H9 (cell line): ENCODE measurements around the gene TIAM2. TPM values are rescaled to one million over a fixed set of nuclear protein-coding genes. Genes with fewer than 3 reads are reported as not detected.

Experiments
- DNase-seq: peaks from one replicate; pipeline ENCODE4 v3.0.0-alpha.2; 2017
- H2AFZ ChIP-seq: one replicate; pipeline ENCODE4 v1.6.1; 2013; ENCODE audit warnings: mild to moderate bottlenecking, low read length, control low read depth, moderate library complexity
- H2AK5ac ChIP-seq: 2 replicates; pipeline ENCODE4 v1.6.1; 2013; ENCODE audit warnings: low read length, control low read depth, mixed read lengths; ENCODE audit not compliant: insufficient read length
- H2BK120ac ChIP-seq: one replicate; pipeline ENCODE4 v1.6.1; 2013; ENCODE audit warnings: low read depth, mild to moderate bottlenecking, low read length, control low read depth, inconsistent platforms; ENCODE audit not compliant: poor library complexity, severe bottlenecking
- H2BK12ac ChIP-seq: 2 replicates; pipeline ENCODE4 v1.6.1; 2013; ENCODE audit warnings: low read length, control low read depth, mixed read lengths, low read depth; ENCODE audit not compliant: insufficient read length
- H2BK15ac ChIP-seq: 2 replicates; pipeline ENCODE4 v1.6.1; 2013; ENCODE audit warnings: low read depth, low read length, control low read depth
- H2BK20ac ChIP-seq: one replicate; pipeline ENCODE4 v1.6.1; 2013; ENCODE audit warnings: low read depth, mild to moderate bottlenecking, low read length, control low read depth, inconsistent platforms; ENCODE audit not compliant: poor library complexity, severe bottlenecking
- H2BK5ac ChIP-seq: 2 replicates; pipeline ENCODE4 v1.6.1; 2013; ENCODE audit warnings: low read length, control low read depth, mixed read lengths; ENCODE audit not compliant: insufficient read length
- H3K14ac ChIP-seq: 2 replicates; pipeline ENCODE4 v1.6.1; 2013; ENCODE audit warnings: low read length, control low read depth; ENCODE audit not compliant: insufficient read depth
- H3K18ac ChIP-seq: 2 replicates; pipeline ENCODE4 v1.6.1; 2013; ENCODE audit warnings: low read depth, mild to moderate bottlenecking, mixed read lengths, low read length, control low read depth; ENCODE audit not compliant: insufficient read length
- H3K23ac ChIP-seq: 2 replicates; pipeline ENCODE4 v1.6.1; 2013; ENCODE audit warnings: low read length, control low read depth, mixed read lengths, low read depth; ENCODE audit not compliant: insufficient read length
- H3K23me2 ChIP-seq: 2 replicates; pipeline ENCODE4 v1.6.1; 2013; ENCODE audit warnings: low read depth, mild to moderate bottlenecking, mixed read lengths, low read length, control low read depth; ENCODE audit not compliant: insufficient read length, poor library complexity, severe bottlenecking
- H3K27ac ChIP-seq: 2 replicates; pipeline ENCODE4 v1.5.1; 2013; ENCODE audit warnings: low read length, control low read depth, mixed read lengths, low read depth; ENCODE audit not compliant: insufficient read length
- H3K27me3 ChIP-seq: 2 replicates; pipeline ENCODE4 v1.6.1; 2013; ENCODE audit warnings: low read length, control low read depth, inconsistent platforms; ENCODE audit not compliant: insufficient read depth
- H3K4ac ChIP-seq: 2 replicates; pipeline ENCODE4 v1.6.1; 2013; ENCODE audit warnings: low read depth, mild to moderate bottlenecking, control low read depth, inconsistent platforms, low read length, moderate library complexity
- H3K4me1 ChIP-seq: 2 replicates; pipeline ENCODE4 v1.6.1; 2013; ENCODE audit warnings: low read length, control low read depth, inconsistent platforms; ENCODE audit not compliant: insufficient read depth
- H3K4me2 ChIP-seq: 2 replicates; pipeline ENCODE4 v1.6.1; 2013; ENCODE audit warnings: low read length, control low read depth, mixed read lengths; ENCODE audit not compliant: insufficient read length, insufficient read depth
- H3K56ac ChIP-seq: 2 replicates; pipeline ENCODE4 v1.6.1; 2013; ENCODE audit warnings: low read depth, mild to moderate bottlenecking, mixed read lengths, low read length, control low read depth; ENCODE audit not compliant: insufficient read length
- H3K79me1 ChIP-seq: 2 replicates; pipeline ENCODE4 v1.6.1; 2013; ENCODE audit warnings: low read depth, mild to moderate bottlenecking, moderate library complexity, low read length, control low read depth, inconsistent platforms; ENCODE audit not compliant: insufficient read depth, poor library complexity, severe bottlenecking
- H3K79me2 ChIP-seq: 2 replicates; pipeline ENCODE4 v1.6.1; 2013; ENCODE audit warnings: low read length, control low read depth, inconsistent platforms; ENCODE audit not compliant: insufficient read depth
- H3K9ac ChIP-seq: 2 replicates; pipeline ENCODE4 v1.6.1; 2013; ENCODE audit warnings: low read length, control low read depth, mixed read lengths; ENCODE audit not compliant: insufficient read length; ENCODE audit errors: extremely low read depth
- H3K9me3 ChIP-seq: one replicate; pipeline ENCODE4 v1.6.1; 2013; ENCODE audit warnings: low read depth, low read length, inconsistent platforms; ENCODE audit not compliant: control insufficient read depth
- H3T11ph ChIP-seq: one replicate; pipeline ENCODE4 v1.6.1; 2013; ENCODE audit warnings: mild to moderate bottlenecking, low read length, control low read depth, inconsistent platforms
- H4K20me1 ChIP-seq: one replicate; pipeline ENCODE4 v1.6.1; 2013; ENCODE audit not compliant: control insufficient read depth, insufficient read length, insufficient read depth
- H4K5ac ChIP-seq: 2 replicates; pipeline ENCODE4 v1.6.1; 2013; ENCODE audit warnings: low read depth, mild to moderate bottlenecking, mixed read lengths, low read length, control low read depth; ENCODE audit not compliant: insufficient read length
- H4K8ac ChIP-seq: replicated peaks from 2 replicates; pipeline ENCODE4 v1.6.1; 2013; ENCODE audit warnings: low read length, control low read depth, mixed read lengths, low read depth; ENCODE audit not compliant: insufficient read length
- H4K91ac ChIP-seq: 2 replicates; pipeline ENCODE4 v1.6.1; 2013; ENCODE audit warnings: low read depth, mild to moderate bottlenecking, moderate library complexity, mixed read lengths, low read length, control low read depth; ENCODE audit not compliant: insufficient read length
- H3K27ac Mint-ChIP-seq, 3 experiments: 2 replicates in 2 of 3; 3 replicates in 1 of 3; pipeline ENCODE4 v1.8.0; 2020 to 2021; ENCODE audit warnings: mixed read lengths in 3 of 3, mild to moderate bottlenecking in 1 of 3, moderate library complexity in 1 of 3
- H3K27me3 Mint-ChIP-seq: 2 replicates; pipeline ENCODE4 v1.8.0; 2021; ENCODE audit warnings: low read depth, mild to moderate bottlenecking, moderate library complexity, mixed read lengths
- H3K36me3 Mint-ChIP-seq, 3 experiments: 2 replicates in 2 of 3; 3 replicates in 1 of 3; pipeline ENCODE4 v1.8.0; 2020 to 2021; ENCODE audit warnings: low read depth in 3 of 3, mixed read lengths in 3 of 3; ENCODE audit not compliant: insufficient read depth in 1 of 3
- H3K4me1 Mint-ChIP-seq, 2 experiments: 2 replicates each; pipeline ENCODE4 v1.8.0; 2020; ENCODE audit warnings: mixed read lengths in 2 of 2
- H3K4me3 Mint-ChIP-seq, 2 experiments: 2 replicates in 1 of 2; 3 replicates in 1 of 2; pipeline ENCODE4 v1.8.0; 2020 to 2021; ENCODE audit warnings: mild to moderate bottlenecking in 2 of 2, mixed read lengths in 2 of 2, moderate library complexity in 1 of 2
- H3K9me3 Mint-ChIP-seq, 2 experiments: 2 replicates in 1 of 2; 3 replicates in 1 of 2; pipeline ENCODE4 v1.8.0; 2020; ENCODE audit warnings: mild to moderate bottlenecking in 2 of 2, mixed read lengths in 2 of 2, moderate library complexity in 1 of 2
- WGBS: extraction: QIAGEN DNeasy Blood & Tissue Kit; methylation state at CpG from one replicate; pipeline ENCODE4 v1.1.7; 2013; ENCODE audit warnings: missing lambda C conversion rate, low lambda C conversion rate, mixed read lengths; ENCODE audit not compliant: insufficient read length; ENCODE audit errors: extremely low coverage; 5-methylcytosine and 5-hydroxymethylcytosine counted together
- total RNA-seq: library from RNA; stranded (reverse); gene quantifications from 2 replicates; pipeline ENCODE4 v1.2.1, GENCODE V29; 2021
- TF ChIP-seq, protein P1 (sequence below): fragments of 200-600 bp; sonication (generic); conservative IDR thresholded peaks from 3 replicates; pipeline ENCODE4 v1.8.0; 2021; ENCODE audit warnings: antibody characterized with exemption, mild to moderate bottlenecking

The TIAM2 gene
- total RNA-seq, 1 experiment from 2014 or later = 6.3 TPM

DNA sequence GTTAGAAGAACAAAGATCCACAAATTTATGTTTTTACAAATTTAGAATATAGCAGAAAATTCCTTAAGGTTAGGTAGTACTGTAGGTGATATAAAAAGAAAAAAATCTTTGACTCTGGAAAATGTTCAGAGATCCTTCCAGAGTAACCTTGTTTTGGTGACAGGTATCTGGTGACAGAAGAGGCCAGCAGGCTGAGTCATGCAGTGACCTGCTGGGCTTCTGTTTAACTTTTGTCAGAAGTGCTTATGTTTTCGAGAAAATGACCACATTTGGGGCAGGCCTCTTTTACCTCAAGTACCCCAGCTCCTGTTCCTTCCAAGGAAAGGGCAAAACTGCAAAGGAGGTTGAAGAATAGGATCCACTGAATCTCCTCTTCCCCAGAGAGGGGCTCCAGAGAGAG is 258.2 kb downstream of the TIAM2 start:
- H3K9ac ChIP-seq = no peak overlapping the region
- Mint-ChIP-seq H3K4me3 (no peak overlapping the region), H3K27me3 (no peaks in the 10 kb centered on the region), H3K36me3 (peaks cover 16 to 69% (median 62%) of the 10 kb centered on the region in 3 experiments; a peak in 6 of 7 replicates), H3K27ac (peak overlapping the region; percentile 74 to 99 (median 84)), H3K4me1 (peaks cover 25 to 27% of the 10 kb centered on the region in 2 experiments), H3K9me3 (no peaks in the 10 kb centered on the region)
- H3K9me3 ChIP-seq = no peaks in the 10 kb centered on the region
- H2BK120ac ChIP-seq = no peak overlapping the region
- no peaks in the 10 kb centered on the region for H3K79me1 ChIP-seq
- H3T11ph ChIP-seq = no peak overlapping the region
- H3K56ac ChIP-seq = no peak overlapping the region
- DNase-seq = no peak
- no peaks in the 10 kb centered on the region for H3K79me2 ChIP-seq
- H2BK5ac ChIP-seq = no peak overlapping the region
- H3K4me1 ChIP-seq = 0 out of 2 replicates have a peak, but pooled peaks cover 2% of the 10 kb centered on the region
- H3K14ac ChIP-seq = no peak overlapping the region
- no peak overlapping the region for H3K23ac ChIP-seq
- no peak overlapping the region for H3K4ac ChIP-seq
- H3K27me3 ChIP-seq = no peaks in the 10 kb centered on the region
- H3K27ac ChIP-seq = peak overlapping the region; percentile 74
- H2AK5ac ChIP-seq = no peak overlapping the region
- no peaks in the 10 kb centered on the region for H4K20me1 ChIP-seq
- no peak overlapping the region for H2BK20ac ChIP-seq
- no CpG with 5 or more reads among the region's 1 CpG for WGBS
- TF ChIP-seq, protein P1, sequence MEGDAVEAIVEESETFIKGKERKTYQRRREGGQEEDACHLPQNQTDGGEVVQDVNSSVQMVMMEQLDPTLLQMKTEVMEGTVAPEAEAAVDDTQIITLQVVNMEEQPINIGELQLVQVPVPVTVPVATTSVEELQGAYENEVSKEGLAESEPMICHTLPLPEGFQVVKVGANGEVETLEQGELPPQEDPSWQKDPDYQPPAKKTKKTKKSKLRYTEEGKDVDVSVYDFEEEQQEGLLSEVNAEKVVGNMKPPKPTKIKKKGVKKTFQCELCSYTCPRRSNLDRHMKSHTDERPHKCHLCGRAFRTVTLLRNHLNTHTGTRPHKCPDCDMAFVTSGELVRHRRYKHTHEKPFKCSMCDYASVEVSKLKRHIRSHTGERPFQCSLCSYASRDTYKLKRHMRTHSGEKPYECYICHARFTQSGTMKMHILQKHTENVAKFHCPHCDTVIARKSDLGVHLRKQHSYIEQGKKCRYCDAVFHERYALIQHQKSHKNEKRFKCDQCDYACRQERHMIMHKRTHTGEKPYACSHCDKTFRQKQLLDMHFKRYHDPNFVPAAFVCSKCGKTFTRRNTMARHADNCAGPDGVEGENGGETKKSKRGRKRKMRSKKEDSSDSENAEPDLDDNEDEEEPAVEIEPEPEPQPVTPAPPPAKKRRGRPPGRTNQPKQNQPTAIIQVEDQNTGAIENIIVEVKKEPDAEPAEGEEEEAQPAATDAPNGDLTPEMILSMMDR = no peak
- H2AFZ ChIP-seq = no peak overlapping the region
- no peaks in the 10 kb centered on the region for H3K23me2 ChIP-seq
- H4K5ac ChIP-seq = no peak overlapping the region
- no peak overlapping the region for H3K4me2 ChIP-seq
- no peak overlapping the region for H2BK15ac ChIP-seq
- H4K8ac ChIP-seq = no peak overlapping the region
- H4K91ac ChIP-seq = no peak overlapping the region
- no peak overlapping the region for H3K18ac ChIP-seq
- H2BK12ac ChIP-seq = no peak overlapping the region
